HG02884 (cell line): ENCODE data around the gene ZBTB44.

ENCODE experiments used
- ATAC-seq: cut with Tn5 transposase; IDR thresholded peaks from one replicate; pipeline ENCODE4 v1.9.1; 2021; ENCODE audit warnings: mild to moderate bottlenecking, moderate library complexity; ENCODE audit not compliant: unreplicated experiment

The ZBTB44 gene

DNA sequence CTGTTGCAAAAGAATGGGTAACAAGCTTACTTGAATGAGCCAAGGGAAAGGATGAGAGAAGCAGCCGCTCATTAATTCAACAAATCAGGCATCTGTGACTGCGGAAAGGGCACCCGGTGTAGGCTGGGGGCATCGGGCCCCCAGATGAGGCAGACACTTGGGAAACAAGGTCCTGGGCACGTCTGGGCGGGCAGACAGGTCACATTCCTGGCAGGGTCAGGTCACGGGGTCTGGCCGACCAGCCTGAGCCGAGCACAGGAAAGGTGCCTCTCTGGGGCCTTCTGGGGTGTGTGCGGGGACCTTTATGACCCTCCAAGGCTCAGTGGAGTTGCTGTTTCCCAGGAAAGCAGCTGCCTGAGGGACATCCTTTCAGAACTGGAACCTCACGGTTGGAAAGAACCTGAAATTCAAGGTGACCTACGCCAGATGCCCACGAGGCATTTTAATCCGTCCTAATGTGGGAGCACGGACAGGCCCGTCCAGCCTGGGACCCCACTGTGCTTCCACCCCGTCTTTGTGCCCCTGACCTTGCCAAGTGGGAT lies 98.1 kb downstream of the ZBTB44 start:
- ATAC-seq: no peak

- no peak for ATAC-seq
These were observed 98.5 kb downstream of the ZBTB44 start for GRCh38 chr11:130216221-130216550.

GRCh38 chr11:130215531-130216220 lies 99.0 kb downstream of the ZBTB44 start:
- ATAC-seq: no peak

DNA sequence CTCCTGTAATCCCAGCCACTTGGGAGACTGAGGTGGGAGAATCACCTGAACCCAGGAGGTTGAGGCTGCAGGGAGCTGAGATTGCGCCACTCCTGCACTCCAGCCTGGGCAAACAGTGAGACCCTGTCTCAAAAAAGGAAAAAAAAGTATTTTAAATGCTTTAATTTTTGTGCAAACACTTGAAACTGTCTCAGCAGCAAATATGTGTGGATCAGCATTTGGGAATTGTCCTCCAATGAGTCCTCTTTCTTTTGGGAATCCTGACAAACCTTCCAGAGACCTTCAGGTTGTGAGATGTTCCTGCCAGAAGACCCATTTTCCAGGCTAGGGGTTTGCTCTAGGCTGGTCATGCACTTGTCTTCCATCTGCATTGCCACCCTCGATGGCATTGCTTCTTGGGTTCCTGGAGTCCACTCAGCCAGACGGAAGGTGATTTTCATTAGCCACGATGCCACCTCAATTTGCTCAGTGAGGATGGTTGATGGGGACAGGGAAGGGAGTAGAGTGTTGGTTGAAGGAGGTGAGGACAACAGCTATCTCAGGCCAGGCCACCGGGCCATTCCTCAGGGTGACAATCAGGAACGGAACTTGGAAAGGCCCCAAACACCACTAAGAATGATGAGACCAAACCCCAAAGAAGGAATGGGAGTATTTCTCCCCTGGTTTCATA lies 99.7 kb downstream of the ZBTB44 start:
- no peak for ATAC-seq

DNA sequence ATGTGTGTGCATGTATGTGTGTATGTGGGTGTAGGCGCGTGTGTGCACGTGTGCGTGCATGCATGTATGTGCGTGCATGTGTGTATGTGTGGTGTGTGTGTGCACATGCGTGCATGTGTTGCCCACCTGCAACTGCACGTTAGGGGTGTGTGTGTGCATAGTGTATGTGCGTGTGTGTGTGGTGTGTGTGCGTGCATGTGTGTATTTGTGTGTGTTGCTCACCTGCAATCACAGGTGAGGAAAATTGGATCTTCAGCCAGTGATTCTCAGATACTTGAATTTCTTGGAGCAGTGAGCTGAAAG lies 100.8 kb downstream of the ZBTB44 start:
- no peak for ATAC-seq

DNA sequence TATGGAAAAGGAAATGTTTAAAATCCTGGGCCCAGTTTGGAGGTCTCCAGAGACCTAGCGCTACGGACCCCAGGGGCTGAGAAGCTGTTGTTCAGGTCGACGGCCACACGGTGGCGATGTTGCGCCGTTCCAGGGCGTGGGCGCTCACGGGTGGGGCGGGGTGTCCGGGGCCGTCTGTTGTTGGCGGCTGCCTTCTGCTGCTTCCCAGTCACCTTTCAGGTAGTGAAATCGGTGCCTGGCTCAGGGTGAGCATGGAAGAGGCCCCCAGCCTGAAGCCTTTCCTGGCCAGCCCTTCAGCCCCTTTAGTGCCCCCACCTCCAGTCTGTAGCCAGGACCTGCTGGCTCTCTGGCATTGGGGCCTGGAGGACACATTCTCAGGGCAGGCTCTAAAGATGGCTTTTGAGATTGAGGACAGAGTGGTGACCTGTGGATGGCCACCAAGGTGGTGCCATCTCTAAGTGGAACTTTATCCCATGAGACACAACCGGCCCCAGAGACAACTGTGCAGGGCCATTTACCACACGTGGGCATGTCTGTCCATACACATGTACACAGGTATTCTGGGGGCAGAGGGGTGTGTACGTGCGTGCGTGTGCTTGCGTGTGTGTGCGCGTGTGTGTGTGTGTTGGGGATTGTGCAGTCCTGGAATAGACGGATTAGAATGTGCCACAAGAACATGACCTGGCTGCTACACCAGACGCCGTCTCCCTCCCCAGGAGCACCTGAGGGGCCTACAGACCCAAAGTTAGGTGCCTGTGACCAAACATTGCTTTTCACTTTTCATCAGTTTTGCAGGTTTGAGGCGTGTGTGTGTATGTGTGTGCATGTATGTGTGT lies 101.4 kb downstream of the ZBTB44 start:
- ATAC-seq: peak; percentile 79

- ATAC-seq: no peak
These were observed 102.2 kb downstream of the ZBTB44 start for GRCh38 chr11:130212431-130212961.

DNA sequence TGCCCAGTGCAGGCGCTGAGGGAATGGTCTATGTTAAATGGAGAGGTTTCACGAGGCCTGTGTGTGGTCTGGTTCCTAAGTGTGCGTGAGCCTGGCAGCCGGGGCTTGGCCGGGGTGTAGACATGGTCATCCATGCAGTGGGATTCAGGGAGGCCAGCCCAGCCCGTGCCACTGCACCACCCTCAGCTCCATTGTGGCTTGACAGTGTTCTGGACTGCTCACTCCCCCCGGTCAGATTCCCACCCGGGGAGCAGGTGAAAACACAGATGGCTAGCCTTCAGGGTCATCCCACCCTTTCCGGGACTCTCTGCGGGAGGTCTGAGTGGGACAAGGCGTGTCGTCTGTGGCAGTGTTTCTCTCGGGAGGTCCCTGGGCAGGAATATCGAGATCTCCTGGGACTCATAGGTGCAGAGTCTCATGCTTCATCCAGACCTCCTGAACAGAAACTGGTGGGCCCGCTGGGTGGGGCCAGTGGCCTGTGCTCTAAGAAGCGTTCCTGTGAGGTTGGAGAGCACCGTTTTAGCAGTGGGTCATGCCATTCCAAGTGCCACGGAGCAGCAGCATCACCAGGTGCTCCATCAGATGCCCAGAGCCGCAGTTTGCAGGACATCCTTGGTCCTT lies 102.8 kb downstream of the ZBTB44 start:
- no peak for ATAC-seq

DNA sequence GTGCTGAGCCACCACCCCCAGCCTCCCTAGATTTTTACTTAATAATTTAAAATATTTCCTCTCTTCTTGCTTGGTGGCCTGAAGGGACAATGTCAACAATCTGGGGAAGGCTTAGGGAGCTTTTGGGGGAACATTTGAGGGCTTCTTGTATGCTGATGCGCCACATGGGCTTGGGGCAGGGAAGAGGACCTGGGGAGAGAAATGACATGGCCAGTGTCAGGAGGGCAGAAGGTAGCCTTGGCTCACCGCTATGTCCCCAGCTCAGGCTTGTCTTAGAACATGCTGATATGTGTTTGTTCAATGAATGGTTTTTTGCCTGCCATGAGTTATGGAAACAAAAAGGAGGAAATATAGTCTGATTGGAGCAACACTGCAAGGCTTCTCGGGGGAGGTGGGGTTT lies 103.6 kb downstream of the ZBTB44 start:
- no peak for ATAC-seq

GRCh38 chr11:130209954-130210854 lies 104.5 kb downstream of the ZBTB44 start:
- ATAC-seq: no peak

DNA sequence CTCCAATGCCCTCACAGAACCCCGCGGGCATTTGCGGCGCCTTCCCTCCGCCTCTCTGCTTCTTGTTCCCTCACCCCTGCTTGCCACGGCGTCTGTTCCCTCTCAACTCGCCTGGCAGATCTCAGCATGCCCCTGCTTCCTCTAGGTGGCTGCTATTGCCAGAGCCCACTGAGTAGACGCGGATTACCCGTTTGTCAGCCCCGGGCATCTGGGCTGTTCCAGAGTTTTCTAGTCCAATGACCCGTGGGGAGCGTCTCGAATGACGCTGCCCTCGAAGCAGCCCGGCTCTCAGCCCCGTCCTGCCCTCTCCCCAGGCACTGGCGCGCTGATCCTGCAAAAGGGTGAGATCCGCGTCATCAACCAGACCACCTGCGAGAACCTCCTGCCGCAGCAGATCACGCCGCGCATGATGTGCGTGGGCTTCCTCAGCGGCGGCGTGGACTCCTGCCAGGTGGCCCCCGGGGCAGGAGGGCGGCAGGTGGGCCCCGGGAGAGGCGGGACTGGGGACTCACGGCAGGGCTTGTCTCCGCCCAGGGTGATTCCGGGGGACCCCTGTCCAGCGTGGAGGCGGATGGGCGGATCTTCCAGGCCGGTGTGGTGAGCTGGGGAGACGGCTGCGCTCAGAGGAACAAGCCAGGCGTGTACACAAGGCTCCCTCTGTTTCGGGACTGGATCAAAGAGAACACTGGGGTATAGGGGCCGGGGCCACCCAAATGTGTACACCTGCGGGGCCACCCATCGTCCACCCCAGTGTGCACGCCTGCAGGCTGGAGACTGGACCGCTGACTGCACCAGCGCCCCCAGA lies 105.4 kb downstream of the ZBTB44 start:
- no peak for ATAC-seq

DNA sequence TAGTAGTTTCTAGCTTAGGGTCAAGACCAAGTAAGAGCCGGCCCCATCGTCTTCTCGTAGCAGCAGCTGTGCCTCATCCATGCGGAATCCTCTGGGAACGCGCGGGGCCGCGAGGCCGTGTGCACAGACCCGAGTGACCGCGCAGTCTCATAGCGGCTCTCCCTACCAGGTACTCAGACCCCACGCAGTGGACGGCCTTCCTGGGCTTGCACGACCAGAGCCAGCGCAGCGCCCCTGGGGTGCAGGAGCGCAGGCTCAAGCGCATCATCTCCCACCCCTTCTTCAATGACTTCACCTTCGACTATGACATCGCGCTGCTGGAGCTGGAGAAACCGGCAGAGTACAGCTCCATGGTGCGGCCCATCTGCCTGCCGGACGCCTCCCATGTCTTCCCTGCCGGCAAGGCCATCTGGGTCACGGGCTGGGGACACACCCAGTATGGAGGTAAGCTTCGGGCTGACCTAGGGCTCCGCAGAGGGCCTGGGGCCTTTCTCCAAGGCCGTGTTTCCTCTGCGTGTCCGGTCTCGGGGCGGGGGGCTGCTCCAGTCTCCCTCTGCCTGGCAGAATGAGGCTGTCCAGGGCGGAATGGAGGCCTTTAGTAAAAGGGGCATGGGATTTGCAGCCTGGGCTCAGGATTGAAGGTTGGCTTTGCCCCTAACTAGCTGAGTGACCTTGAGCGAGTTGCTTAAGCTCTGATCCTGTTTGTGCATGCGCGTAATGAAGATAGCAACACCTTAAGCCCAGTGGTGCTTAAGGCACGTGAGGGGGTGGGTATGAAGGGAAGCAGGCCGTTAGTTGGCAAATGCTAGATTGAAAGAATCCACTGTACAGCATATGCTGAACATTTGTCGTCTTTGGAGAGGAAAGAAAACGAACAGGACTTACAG lies 106.2 kb downstream of the ZBTB44 start:
- ATAC-seq: no peak

DNA sequence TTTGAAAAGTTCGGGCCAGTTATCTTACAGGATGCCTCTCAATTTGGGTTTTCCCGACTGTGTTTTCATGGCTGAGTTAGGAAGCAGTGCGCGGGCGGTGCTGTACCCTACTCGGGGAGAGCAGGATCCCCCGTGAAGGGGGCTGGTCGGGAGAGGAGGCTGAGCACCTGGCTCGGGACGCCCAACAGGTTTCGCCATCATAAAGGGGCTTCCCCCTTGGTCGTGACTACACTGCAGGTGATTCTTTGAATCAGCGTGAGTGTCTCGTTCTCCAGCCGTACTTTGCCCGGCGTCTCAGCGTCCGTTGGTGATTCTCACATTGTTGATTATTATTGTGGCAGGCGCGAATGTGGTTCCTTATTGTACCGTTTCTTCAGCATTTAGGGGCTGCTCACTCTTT lies 108.6 kb downstream of the ZBTB44 start:
- no peak for ATAC-seq

DNA sequence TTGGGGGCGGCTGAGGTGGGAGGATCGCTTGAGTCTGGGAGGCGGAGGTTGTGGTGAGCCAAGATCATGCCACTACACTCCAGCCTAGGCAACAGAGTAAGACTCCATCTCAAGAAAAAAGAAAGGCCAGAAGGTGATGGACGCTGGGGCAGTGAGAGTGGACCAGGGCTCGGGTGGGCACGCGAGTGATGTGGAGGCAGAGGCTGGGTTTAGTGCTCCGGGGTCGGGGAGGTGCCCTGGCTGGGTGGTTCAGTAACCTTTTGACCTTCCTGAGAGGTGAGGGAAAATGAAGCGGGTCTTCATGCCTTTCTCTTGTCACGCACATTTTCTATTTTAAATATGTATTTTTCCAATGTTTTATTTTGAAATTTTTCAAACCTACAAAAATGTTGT lies 110.0 kb downstream of the ZBTB44 start:
- ATAC-seq: no peak

DNA sequence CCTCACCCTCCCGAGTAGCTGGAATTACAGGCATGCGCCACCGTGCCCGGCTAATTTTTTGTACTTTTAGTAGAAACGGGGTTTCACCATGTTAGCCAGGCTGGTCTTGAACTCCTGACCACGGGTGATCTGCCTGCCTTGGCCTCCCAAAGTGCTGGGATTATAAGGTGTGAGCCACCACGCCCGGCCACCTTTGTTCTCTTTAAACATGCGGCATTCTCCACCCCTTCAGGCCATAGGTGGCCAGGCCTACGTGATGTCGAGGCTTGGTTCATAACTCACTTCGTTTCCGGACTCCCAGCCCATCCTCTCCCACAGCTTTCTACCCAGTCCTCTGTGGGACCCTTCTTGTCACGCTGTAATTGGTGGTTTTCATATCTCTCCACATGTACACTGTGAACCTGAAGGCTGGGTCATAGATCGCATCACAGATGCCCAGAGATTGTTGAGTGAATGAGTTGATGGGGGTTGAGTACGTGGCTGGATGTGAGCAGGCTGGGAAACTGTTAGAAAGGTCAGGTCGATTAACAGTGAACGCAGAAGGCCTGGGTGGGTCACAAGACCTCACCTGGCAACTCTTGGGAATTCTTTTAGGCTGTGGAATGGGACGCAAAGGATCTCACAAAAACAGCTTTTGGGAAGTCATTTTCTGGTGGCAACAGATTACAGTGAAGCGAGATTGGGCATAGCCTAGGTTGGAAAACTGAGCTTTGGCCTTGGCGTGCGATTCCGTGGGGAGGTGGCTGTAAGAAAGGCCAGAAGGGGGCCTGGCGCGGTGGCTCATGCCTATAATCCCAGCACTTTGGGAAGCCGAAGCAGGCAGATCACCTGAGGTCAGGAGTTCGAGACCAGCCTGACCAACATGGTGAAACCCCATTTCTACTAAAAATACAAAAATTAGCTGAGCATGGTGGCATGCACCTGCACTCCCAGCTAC lies 110.7 kb downstream of the ZBTB44 start:
- no peak for ATAC-seq

DNA sequence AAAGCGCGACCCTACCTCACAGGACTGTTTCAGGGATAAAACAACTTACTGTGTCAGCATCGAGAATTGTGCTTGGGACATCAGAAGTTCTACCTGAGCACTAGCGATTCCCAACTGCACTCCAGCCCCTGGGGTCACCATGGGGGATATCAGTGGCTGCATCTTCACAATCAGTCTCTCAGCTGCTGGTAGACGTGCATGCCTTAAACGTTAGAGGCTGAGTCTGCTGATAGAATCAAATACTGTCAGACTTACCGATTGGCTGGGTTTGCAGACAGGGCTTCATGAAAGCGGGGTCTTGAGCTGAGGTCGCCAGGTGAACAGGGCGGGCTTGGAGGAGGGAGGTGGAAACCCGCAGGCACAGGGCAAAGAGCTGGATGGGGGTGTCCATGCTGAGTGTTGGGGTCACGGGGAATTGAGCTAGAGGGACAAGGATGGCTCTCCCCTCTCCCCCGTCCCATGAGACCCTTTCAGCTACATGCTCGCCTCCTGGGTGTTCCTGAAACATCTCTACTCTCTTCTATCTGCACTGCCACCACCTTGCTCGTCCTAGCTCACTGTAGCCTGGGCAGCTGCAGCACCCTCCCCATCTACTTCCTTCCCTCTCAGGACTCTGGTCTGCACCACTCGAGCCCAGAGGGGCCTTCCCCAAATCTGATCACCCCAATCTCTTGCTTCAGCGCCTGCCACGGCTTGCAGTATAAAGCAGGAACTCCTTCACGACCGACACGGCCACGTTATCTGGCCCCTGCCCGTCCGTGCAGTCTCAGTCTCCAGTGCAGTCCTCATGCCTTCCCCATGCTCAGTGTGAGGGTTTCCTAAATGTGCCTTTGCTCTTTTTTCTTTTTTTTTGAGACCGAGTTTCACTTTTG lies 111.7 kb downstream of the ZBTB44 start:
- no peak for ATAC-seq
